SU-DHL-6 (cell line): ENCODE data around the gene C3orf22.

Experiments used
- H2AFZ ChIP-seq: fragments of 200-600 bp; sonication (generic); 2 replicates; pipeline ENCODE4 v1.6.1; 2014; ENCODE audit warnings: low read depth, mild to moderate bottlenecking, moderate library complexity, mixed read lengths, antibody characterized with exemption, low read length; ENCODE audit not compliant: severe bottlenecking
- H3F3A ChIP-seq: fragments of 200-600 bp; shearing (Covaris generic); 2 replicates; pipeline ENCODE4 v1.6.0; 2016; ENCODE audit warnings: antibody characterized with exemption, mild to moderate bottlenecking; ENCODE audit not compliant: insufficient read depth
- H3K27ac ChIP-seq: fragments of 200-600 bp; sonication (generic); 2 replicates; pipeline ENCODE4 v1.5.1; 2016; ENCODE audit warnings: low read depth, mild to moderate bottlenecking, low read length, moderate library complexity, mixed read lengths
- H3K27me3 ChIP-seq: fragments of 200-600 bp; sonication (generic), shearing (Covaris generic); 2 replicates; pipeline ENCODE4 v1.6.0; 2014; ENCODE audit warnings: mild to moderate bottlenecking, low read length
- H3K36me3 ChIP-seq: fragments of 200-600 bp; sonication (generic); 2 replicates; pipeline ENCODE4 v1.6.1; 2014; ENCODE audit warnings: mild to moderate bottlenecking, low read length, mixed read lengths
- H3K4me2 ChIP-seq: fragments of 300-600, 200-600 bp; shearing (Covaris generic), sonication (generic); 2 replicates; pipeline ENCODE4 v1.6.0; 2014; ENCODE audit warnings: low read length, low read depth, mild to moderate bottlenecking; ENCODE audit not compliant: poor library complexity, severe bottlenecking
- H3K4me3 ChIP-seq: fragments of 200-600 bp; sonication (generic); 2 replicates; pipeline ENCODE4 v1.5.1; 2014; ENCODE audit warnings: antibody characterized with exemption, low read length, mild to moderate bottlenecking, mixed read lengths; ENCODE audit not compliant: insufficient read depth, poor library complexity, severe bottlenecking
- H3K79me2 ChIP-seq: fragments of 200-600 bp; sonication (generic); 2 replicates; pipeline ENCODE4 v1.6.1; 2014; ENCODE audit warnings: mild to moderate bottlenecking, low read length, moderate library complexity; ENCODE audit not compliant: insufficient read depth
- H3K9ac ChIP-seq: fragments of 200-600 bp; sonication (generic); 2 replicates; pipeline ENCODE4 v1.7.0; 2014; ENCODE audit warnings: mild to moderate bottlenecking, low read length
- H3K9me2 ChIP-seq: fragments of 200-600 bp; sonication (generic); replicated peaks from 2 replicates; pipeline ENCODE4 v1.6.1; 2014; ENCODE audit warnings: low read length; ENCODE audit not compliant: insufficient read depth
- H3K9me3 ChIP-seq: fragments of 200-600 bp; sonication (generic); 2 replicates; pipeline ENCODE4 v1.6.1; 2014; ENCODE audit warnings: low read length, mixed read lengths; ENCODE audit not compliant: insufficient read depth
- H4K20me1 ChIP-seq: fragments of 200-600 bp; sonication (generic); 2 replicates; pipeline ENCODE4 v1.6.1; 2014; ENCODE audit warnings: low read depth, mild to moderate bottlenecking, antibody characterized with exemption, low read length, moderate library complexity, mixed read lengths
- EZH2phosphoT487 ChIP-seq: fragments of 200-600 bp; sonication (generic), shearing (Covaris generic); conservative IDR thresholded peaks from 2 replicates; pipeline ENCODE4 v1.6.1; 2018; ENCODE audit warnings: mild to moderate bottlenecking, antibody characterized with exemption, low read length, moderate library complexity, mixed read lengths
- TF ChIP-seq, protein P1 (sequence below): fragments of 200-600 bp; sonication (generic); IDR thresholded peaks from one replicate; pipeline ENCODE4 v1.5.1; 2017; ENCODE audit warnings: antibody characterized with exemption, mild to moderate bottlenecking, low read length, moderate library complexity; ENCODE audit not compliant: insufficient read depth, poor library complexity, severe bottlenecking

The C3orf22 gene

DNA sequence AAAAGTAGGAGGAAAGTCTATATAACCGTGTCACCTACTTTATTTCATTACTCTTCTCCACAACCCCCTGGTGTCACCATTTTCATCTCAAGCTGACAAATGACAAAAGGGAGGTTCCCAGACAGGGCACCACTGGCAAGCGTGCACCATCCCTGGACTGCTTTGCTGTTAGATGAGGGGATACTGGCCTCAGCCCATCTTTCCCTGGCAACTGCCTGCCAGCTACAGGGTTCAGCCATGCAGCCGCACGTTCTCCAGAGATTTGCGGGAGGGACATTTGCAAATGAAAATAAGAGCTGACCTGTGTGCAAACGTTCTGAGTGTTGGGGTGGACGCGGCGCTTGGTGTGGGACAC, 41.8 kb downstream of the C3orf22 start:
- Histone ChIP-seq H3K4me2 (no peak overlapping the region), H3K79me2 (no peaks in the 10 kb centered on the region), H4K20me1 (no peaks in the 10 kb centered on the region), H3K27me3 (no peaks in the 10 kb centered on the region), H3K27ac (no peak overlapping the region), H2AFZ (no peak overlapping the region), H3K9me3 (no peaks in the 10 kb centered on the region), H3K36me3 (no peaks in the 10 kb centered on the region), H3K4me3 (no peak overlapping the region), H3K9me2 (no peaks in the 10 kb centered on the region), H3K9ac (no peak overlapping the region), H3F3A (no peaks in the 10 kb centered on the region)
- no peak for TF ChIP-seq EZH2phosphoT487
- TF ChIP-seq, protein P1, sequence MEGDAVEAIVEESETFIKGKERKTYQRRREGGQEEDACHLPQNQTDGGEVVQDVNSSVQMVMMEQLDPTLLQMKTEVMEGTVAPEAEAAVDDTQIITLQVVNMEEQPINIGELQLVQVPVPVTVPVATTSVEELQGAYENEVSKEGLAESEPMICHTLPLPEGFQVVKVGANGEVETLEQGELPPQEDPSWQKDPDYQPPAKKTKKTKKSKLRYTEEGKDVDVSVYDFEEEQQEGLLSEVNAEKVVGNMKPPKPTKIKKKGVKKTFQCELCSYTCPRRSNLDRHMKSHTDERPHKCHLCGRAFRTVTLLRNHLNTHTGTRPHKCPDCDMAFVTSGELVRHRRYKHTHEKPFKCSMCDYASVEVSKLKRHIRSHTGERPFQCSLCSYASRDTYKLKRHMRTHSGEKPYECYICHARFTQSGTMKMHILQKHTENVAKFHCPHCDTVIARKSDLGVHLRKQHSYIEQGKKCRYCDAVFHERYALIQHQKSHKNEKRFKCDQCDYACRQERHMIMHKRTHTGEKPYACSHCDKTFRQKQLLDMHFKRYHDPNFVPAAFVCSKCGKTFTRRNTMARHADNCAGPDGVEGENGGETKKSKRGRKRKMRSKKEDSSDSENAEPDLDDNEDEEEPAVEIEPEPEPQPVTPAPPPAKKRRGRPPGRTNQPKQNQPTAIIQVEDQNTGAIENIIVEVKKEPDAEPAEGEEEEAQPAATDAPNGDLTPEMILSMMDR: no peak

DNA sequence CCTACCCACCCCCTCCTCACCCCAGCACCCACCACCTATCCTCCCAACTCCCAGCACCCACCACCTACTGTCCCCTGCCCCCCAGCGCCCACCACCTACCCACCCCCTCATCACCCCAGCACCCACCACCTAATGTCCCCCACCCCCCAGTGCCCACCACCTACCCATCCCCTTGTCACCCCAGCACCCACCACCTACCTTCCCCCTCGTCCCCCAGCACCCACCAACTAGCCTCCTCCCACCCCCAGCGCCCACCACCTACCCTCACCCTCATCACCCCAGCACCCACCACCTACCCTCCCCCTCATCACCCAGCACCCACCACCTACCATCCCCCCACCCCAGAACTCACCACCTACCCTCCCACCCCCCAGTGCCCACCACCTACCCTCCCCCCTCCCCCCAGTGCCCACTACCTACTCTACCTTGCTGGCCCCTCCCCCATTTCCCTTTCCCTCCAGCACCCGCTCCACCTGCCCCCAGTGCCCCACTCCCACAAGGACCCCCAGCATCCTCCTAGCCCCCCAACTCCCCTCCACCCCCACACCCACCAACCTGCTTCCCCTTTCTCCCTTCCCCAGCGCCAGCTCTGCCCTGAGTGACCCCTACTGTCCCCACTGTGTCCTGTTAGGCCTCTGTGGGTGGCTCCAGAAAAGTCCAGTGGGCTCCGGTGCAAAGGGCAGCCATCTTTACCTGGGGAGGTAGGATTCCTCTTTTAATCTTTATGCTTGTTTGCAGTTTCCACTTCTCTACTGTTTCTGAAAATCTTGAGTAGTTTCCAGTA, 42.4 kb downstream of the C3orf22 start:
- Histone ChIP-seq H3K36me3 (no peaks in the 10 kb centered on the region), H3K27ac (no peak overlapping the region), H3K4me3 (no peak overlapping the region), H2AFZ (no peak overlapping the region), H3K9ac (no peak overlapping the region), H3K4me2 (no peak overlapping the region), H4K20me1 (no peaks in the 10 kb centered on the region), H3K79me2 (no peaks in the 10 kb centered on the region), H3K9me3 (no peaks in the 10 kb centered on the region), H3K9me2 (no peaks in the 10 kb centered on the region), H3F3A (no peaks in the 10 kb centered on the region), H3K27me3 (no peaks in the 10 kb centered on the region)
- TF ChIP-seq, protein P1: no peak
- TF ChIP-seq EZH2phosphoT487: no peak

DNA sequence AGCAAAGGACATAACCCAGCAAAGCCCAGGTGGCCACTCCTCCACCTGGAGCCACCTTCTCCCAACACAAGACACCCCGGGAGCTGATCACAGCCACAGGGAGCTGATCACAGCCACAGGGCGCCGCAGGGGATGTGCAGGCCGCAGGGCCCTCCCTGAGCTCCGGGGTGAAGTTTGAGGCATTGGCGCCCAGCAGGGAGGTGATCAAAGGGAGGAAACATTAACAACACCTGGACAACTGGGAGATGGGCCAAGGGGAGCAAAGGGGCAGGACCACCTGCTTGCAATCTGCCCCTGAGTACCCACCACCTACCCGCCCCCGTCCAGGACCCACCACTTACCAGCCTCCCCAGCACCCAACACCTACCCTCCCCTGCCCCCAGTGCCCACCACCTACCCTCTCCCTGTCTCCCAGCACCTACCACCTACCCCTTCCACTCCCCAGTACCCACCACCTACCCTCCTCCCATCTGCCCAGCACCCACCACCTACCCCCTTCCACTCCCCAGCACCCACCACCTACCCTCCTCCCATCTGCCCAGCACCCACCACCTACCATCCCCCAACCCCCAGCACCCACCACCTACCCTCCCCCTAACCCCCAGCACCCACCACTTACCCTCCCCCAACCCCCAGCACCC, 43.5 kb downstream of the C3orf22 start:
- Histone ChIP-seq H3K4me2 (no peak overlapping the region), H4K20me1 (no peaks in the 10 kb centered on the region), H3K27me3 (no peaks in the 10 kb centered on the region), H3K9me2 (no peaks in the 10 kb centered on the region), H3K4me3 (no peak overlapping the region), H3K9me3 (no peaks in the 10 kb centered on the region), H3F3A (no peaks in the 10 kb centered on the region), H2AFZ (no peak overlapping the region), H3K9ac (no peak overlapping the region), H3K79me2 (no peaks in the 10 kb centered on the region), H3K36me3 (no peaks in the 10 kb centered on the region), H3K27ac (no peak overlapping the region)
- TF ChIP-seq, protein P1: no peak
- TF ChIP-seq EZH2phosphoT487: no peak
